GM19023 (cell line): ENCODE results near the gene ALOXE3.
A peak's percentile ranks its signal among the peaks of the same experiment; 100 is the strongest.

Source experiments
- ATAC-seq: cut with Tn5 transposase; IDR thresholded peaks from one replicate; pipeline ENCODE4 v1.9.1; 2021; ENCODE audit warnings: mild to moderate bottlenecking, moderate library complexity; ENCODE audit not compliant: unreplicated experiment

ALOXE3 gene

DNA sequence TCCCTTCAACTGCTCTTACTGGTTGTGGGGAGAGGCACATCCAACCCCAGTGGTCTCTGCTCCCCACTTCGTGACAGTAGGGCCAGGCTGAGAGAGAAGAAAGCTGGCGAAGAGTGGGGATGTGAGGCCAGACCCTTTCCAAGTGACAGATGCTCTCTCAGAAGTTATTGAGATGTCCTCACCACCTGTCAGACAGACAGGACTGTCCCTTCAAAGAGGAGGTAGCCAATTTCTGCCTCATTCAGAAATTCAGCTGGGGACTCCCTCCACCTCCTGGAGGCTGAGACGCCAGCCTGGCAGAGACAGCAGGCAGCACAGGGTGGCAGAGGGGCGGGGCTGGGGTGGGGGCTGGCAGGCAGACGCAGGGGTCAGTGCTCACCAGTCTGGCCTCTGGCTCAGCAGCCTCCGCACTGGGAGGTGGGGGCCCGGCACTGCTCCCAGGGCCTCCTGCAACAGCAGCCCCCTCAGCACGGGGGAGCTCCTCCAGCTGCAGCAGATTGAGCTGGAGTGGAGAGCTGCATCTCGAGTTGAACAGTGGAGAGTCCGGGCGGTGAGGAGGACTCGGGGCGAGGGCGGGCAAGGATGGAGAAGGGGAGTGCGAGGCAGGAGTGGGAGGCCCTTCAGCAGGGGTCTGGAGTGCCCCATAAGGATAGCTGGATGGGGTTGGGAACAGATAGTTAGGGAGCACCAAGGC lies 24.7 kb upstream of the ALOXE3 start:
- ATAC-seq, result no peak

DNA sequence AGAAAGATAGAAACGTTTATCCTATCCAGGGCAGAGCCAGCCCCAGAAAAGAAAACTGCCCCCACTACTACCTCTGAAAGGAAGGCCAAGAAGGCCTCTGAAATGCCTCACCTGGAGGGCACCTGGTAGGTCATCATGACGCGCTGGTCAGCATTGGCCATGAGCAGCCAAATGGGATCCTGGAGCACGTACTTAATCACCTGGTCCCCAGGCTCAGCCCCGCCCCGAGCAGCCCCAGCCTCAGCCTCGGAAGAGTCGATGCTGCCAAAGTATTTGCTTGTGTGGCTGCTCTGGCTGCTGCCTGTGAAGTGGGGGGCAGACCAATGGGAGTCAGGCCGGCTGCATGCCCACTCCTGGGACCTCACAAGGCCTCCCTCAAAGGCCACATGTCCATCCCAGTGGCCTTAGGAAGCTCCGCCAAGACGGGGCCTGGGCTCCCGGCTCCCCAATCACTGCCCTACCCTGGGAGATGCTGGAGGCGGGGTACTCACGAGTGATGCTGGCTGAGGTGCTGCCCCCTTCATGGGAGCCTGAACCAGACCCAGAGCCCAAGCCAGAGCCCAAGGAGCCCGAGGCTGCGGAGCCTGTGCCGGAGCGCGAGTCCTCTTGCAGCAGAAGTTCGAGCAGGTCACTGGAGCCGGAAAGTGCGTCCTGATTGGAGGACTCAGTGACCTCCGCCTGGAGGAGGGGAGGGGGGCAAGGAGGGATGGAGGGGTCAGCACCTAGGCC lies 24.0 kb upstream of the ALOXE3 start:
- no peak for ATAC-seq

DNA sequence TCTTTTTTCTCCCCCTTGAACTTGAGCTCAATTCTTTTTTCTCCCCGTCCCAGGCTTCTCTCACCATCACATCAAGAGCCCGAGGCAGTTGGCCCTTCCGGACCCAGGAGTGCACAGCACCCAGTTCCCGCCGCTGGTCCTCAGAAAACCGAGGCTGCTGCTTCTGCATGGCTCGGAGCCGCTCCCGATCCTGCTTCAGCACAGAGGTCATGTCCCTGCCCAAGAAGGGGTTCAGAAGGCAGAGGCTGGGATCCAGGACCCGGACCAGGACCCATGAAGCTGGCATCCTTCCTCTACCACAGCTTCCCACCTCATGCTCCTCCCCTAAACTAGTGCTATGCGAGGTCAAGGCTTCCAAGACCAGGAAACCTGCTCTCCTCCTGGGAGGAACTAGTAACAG lies 23.4 kb upstream of the ALOXE3 start:
- ATAC-seq, result no peak

DNA sequence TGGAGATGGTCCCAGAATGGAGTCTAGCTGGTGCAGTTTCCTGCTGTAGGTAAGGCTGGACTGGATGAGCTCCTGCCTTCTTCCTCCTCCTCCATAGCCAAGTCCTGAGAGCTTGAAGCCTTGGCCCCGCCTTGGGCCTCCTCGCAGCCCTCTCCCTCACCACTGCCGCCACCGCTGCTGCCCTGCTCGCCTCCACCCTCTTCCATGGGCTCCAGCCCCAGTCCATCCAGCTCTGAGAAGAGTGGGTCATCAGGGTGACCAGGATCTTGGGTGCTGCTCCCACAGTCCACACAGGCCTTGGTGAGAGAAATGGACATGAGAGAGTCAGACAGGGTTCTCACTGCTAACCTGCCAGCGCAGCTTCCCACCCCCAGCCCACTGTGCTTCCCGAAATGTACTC lies 22.7 kb upstream of the ALOXE3 start:
- no peak for ATAC-seq

DNA sequence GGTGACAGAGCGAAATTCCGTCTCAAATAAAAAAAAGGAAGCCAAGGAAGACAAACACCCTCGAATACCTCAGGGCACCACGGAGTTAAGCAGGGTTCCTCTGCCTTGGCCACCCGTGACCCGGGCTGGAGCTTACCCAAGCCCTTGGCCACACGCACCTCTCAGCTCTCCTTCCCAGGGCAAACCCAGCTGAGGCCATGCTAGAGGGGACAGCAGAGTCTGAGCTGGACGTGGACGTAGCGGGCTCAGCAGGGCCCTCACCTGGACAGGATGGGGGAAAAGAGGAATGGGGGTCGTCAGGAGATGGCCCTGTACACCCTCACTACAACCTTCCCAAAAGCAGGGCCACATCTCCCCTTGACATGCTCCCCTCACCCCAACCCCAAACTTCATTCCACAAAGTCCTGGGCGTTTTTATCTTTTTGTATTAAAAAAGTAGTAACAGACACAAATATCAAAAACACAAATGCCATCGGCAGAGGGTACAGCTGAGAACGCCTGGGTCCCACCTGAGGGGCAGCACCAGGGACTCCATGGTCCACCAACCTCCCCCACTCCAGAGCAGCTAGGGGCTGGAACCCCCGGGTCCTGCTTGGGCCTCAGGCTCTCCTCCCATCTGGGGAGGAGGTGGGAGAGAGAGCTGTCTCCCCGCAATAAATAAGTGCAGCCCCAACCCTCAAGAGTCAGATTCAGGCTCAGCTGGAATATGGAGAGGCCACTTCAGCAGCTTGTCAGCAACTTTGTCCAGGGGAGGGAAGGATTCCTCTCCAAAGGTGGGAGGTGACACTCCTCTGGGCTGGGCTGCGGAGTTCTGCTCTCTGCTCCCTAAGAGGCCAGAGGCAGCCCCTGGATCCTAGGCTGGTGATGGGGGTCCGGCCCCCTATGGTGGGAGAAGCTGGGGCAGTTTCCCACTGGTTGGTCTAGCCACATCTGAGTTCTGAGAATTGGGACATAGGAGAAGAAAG lies 22.0 kb upstream of the ALOXE3 start:
- no peak for ATAC-seq

DNA sequence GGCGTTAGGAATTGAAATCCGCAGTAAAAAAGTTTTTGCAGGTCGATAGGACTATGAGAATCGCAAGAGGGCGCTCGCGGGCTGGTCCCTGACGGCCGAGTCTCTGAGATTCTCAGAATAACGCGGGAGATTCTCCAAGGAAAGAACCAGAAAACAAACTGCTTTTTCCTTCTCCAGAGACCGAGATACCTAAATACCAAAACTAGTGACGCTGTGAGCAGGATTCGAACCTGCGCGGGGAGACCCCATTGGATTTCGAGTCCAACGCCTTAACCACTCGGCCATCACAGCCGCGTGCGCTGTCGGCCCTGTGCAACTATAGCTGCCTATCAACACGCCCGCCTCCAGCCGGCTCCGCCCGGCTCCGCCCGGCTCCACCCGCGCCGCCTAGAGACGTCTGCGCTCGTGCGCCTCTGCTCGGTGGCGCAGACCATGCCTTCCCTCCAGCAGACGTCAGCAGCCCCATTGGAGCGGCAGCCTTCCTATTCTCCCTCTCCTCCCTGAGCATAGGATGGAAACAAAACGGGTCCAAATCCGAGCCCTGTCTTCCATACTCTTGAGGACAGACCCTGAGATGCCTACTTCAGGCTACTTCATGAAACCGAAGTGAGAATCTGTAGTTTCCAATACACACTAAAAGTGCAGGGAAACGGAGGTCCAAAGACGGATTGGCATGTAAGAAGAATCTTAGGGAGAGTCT lies 20.5 kb upstream of the ALOXE3 start:
- ATAC-seq, result peak; percentile 84

DNA sequence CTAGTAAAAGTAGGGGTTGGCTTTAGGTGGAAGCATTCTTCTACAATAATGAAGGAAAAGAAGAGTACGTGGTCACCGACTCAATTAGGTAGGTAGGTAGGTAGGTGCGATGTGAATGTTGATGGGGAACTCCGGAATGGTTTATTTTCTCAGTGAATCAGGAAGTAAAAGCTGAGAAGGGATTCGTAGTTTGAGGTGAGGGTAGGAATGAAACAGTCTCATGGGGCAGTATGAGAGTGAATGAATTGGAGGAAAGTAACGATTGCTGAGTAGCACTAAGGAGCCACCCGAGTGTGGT lies 20.0 kb upstream of the ALOXE3 start:
- no peak for ATAC-seq

DNA sequence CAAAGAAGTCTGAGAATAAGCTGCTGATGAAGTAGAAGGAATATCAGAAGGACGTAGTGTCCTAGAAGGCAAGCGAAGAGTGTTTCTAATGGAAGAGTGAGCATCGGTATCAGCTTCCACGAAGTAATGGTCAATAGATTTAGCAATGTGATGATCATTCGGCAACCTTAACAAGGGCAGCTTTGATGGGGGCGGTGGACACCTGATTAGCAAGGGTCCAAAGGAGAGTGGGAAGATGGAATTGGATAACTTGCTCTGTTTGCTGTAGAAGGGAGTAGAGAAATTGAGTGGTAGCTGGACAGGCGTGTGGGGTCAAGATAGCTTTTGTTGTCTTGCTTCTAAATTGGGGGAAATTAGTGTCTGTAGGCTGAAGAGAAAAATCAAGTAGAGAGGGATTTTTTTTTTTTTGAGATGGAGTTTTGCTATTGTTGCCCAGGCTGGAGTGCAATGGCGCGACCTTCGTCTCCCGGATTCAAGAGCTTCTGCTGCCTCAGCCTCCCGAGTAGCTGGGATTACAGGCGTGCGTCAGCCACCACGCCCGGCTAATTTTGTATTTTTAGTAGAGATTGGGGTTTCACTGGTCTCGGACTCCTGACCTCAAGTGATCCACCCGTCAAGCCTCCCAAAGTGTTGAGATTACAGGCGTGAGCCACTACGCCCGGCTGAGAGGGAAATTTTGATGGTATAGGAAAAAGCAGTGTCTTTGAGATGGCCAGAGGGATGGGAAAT lies 19.5 kb upstream of the ALOXE3 start:
- ATAC-seq, result no peak

DNA sequence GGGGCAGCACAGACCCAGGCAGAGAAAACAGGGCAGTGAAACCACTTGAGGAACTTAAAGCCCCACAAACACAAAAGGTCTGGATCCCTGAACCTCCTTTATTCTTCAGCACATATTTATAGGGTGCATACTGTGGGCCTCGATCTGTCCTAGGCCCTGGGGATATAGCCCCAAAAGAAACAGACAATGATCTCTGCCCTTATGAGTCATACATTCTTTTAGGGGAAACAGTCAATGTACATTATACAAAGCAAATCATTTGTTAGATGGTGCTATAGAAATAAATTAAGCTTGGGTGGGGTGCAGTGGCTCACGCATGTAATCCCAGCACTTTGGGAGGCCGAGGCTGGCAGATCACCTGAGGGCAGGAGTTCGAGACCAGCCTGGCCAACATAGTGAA lies 15.6 kb upstream of the ALOXE3 start:
- no peak for ATAC-seq

DNA sequence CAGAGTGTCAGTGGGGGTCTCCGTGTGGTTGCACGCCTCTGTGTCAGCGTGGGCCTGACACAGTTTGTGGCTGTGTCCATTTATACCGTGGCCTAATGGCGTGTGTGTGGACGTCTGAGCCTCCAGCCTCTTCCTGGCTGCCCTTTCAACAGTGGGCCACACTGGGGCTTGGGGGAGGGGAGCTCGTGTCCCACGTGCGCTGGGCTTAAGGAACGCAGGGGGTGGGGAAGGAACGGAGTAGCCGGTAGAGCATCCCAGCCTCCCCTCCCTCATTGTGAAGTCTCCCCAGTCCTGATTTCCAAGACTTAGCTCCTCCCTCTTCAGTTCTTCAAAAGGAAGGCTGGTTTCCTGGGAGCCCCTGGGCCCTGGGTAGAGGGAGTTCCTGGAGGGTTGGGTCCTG lies 15.1 kb upstream of the ALOXE3 start:
- ATAC-seq, result no peak

DNA sequence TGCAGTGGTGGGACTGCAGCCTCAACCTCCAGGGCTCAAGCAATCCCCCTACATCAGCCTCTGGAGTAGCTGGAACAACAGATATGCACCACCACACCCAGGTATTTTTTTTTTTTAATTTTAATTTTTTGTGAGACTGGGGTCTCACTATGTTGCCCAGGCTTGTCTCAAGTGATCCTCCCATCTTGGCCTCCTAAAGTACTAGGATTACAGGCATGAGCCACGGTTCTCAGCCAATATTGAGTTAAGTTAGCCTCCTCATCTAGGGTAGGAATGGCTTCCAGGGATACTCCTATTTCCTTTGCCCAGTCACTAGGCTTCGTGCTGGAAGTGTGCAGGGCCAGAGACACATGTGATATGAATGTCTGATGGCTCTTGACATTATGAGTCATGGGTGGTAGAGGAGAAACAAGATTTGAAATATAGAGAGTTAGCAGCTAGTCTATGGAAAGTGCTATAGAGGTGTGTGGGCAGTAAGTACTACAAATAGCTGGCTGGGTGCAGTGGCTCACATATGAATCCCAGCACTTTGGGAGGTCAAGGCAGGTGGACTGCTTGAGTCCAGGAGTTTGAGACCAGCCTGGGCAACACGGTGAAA lies 13.6 kb upstream of the ALOXE3 start:
- no peak for ATAC-seq

DNA sequence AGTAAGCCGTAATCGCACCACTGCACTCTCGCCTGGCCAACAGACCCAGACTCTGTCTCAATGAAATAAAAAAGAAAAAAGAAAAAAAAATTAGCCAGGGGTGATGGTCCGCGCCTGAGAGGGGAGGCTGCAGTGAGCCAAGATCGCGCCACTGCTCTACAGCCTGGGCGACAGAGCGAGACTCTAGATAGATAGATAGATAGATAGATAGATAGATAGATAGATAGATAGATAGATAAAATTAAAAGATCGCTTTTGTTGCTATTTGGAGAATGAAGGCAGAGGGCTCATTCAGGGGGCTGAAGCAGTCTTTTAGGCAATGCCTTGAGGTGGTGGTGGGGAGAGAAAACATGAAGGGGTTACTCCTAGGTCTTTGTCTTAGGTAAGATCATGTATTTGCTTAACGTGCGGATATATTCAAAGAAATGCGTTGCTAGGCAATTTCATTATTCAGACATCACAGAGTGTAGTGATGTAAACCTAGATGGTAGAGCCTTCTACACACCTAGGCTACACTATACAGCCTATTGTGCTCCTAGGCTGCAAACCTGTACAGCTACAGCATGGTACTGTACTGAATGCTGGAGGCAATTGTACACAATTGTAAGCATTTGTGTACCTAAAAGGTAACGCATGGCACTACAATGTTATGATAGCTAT lies 9.9 kb upstream of the ALOXE3 start:
- no peak for ATAC-seq

DNA sequence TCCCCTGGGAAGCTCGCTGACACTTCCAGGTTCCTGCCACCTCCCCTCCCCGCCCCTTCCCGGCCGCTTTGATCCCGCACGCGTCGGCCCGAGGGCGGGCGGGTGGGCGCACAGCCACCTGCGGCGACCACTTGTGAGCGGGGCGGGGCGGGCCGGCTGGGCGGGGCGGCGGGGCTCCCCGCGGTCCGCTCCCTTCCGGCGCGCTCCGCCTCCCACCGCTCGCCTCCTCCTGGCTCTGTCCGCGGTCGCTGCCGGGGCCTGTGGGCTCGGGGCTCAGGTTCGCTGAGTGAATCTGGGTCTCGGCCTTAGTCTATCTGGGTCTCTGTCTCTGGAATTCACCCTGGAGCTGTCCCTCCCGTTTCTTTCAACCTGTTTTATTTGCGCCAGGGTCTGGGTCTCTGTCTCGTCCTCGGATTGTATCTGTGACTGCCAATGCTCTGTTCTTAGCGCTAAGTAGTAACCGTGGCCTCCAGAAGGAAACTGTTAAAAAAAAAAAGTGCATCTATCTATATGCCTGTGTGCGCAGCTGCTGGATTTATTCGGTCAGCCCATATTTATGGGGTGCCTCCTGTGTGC lies 8.3 kb upstream of the ALOXE3 start:
- ATAC-seq, result no peak

DNA sequence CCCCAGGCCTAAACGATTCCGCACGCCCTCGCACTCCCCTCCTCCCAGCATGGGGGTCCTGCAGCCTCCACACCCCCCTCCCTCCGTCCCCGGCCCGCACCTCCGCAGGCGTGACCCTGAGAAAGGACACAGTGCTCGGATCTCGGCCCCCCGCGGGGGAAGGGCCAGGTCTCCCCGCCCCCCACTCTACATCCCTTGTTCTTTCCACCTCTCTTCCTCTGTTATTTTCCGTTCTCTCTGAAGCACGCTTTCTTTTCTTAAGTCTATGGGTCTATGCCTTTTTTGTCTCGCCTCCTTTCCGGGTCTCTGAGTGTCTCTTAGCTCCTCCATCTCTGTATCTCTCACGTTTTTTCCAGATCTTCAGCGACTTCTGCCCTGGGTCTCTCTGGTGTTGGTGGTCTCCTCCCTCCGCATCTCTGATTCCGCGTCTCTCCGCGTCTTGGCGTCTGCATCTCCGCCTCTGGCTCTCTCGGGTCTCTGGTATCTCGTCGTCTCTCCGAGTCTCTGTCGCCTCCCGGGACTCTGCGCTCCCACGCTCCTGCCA lies 7.7 kb upstream of the ALOXE3 start:
- no peak for ATAC-seq

DNA sequence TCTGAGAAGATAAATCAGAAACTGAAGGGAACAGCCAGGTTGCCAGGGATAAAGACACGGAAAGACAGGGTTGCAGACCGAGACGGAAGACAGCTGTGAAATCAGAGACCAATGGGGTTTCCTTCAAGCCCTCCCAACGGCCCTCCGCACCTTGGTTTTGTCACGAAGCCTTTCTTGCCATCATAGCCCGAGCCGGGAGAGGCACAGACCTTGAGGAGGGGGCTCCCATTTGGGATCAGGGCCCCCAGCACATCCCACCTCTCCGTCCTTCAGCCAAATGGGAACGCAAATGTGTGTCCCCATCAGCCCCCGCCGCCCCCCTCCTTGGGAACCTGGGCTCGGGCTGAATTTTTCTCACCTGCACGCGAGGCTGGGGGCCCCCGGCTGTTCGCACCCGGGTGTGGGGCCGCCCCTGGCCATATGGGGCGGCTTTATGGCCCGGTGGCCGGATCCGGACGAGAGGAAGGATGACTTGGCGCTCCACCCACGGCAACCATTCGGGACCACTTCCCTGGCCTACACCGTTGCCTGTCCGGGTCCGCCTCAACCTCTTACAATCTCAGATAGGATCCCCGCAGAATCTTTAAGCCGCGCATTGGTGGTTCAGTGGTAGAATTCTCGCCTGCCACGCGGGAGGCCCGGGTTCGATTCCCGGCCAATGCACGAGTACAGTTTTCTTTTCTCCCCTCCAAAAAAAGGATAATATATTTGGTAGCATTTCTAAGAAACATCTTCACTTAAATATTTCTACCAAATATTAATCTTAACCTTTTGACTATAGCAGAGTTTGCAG lies 7.0 kb upstream of the ALOXE3 start:
- no peak for ATAC-seq

DNA sequence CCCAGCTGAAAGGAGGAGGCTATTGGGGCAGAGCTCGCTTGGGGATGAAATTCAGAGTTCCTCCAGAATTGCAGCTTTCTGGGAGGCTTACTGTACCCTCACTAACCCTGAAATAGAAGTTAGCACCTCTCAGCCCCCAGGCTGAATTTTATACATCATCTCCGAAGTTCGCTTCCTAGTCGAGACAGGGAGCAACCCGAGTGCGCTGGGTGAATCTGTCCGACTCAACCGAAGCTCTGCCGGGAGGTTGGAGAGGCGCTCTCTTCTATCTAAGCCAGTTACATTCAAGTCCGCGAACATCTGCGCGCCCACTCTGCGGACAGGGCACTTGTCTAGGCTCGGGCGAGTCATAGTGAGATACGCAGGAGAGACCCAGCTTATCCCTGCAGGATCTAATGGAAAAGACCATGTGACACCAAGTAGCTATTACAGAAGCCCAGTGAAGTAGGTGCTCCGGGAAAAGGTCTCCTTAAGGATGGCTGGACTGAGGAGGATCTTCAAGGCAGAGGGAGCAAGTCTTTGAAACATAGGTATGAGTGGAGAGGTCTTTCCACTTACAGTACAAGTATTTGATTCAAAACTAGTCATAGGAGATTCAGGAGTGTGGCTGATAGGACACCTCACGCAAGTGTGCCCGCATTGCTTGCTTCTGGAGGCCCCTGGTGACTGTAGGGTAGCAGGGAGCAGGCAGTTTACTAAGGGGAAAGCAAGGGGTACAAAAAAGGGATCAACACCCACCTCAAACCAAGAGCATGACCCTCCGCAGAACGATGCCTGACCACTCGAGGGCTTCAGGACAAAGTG lies 6.2 kb upstream of the ALOXE3 start:
- ATAC-seq, result no peak

DNA sequence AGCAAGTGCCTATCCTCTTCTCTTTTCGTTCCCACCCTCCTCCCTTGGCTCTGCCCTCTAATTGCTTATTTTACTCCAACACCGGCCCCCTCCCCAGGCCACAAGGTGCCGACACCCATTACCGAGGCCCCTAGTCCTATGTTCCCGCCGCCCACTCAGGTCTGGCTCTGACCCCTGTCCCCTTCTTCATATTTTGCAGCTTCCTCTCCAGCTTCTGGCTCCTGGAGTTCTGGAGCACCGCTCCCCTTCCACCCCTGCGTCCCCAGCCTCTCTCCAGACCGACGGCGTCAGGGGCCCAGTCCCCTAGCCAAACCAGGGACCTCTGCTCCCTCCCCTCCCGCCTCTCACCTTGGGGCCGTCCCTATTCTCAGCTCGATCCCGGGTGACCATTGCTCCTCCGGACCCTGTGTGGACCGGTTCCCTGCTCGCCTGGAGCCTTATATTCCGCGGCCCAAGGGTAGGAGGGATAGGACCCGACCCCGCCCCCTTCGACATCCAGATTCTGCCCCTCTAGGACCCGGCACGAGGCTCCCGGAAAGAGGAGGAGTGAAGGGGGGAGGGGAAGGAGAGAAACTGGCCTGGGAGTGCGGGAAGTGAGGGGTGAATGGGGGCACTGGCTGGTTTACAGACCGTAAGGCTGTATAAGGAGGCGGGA lies 5.5 kb upstream of the ALOXE3 start, which contains the start of gene HES7:
Gene HES7, minus strand, starts transcription at position 412 of the 655 bp plus-strand sequence. Its CDS starts 22 bp downstream, at position 390.
- no peak for ATAC-seq
